ENCODE measurements around the gene ABLIM1.

DNA sequence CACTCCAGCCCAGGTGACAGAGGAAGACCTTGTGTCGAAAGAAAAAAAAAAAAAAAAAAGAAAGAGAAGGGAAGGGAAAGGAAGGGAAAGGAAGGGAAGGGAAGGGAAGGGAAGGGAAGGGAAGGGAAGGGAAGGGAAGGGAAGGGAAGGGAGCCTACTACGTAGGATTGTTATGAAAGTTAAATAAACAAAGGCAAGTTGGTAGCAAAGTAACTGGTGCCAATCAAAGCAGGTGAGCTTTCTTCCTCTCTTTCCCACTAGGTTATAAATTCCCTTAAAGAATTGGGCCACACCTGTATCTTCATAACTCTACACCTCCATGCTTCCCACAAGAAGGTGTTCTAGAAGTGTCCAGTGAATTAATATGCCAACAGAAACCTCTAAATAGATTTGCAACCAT is 157.4 kb downstream of the ABLIM1 start:
- no peak for TF ChIP-seq ZFX (IDR thresholded peaks at IDR 0.05; ENCODE audit: borderline replicate concordance)
- TF ChIP-seq, protein P1, sequence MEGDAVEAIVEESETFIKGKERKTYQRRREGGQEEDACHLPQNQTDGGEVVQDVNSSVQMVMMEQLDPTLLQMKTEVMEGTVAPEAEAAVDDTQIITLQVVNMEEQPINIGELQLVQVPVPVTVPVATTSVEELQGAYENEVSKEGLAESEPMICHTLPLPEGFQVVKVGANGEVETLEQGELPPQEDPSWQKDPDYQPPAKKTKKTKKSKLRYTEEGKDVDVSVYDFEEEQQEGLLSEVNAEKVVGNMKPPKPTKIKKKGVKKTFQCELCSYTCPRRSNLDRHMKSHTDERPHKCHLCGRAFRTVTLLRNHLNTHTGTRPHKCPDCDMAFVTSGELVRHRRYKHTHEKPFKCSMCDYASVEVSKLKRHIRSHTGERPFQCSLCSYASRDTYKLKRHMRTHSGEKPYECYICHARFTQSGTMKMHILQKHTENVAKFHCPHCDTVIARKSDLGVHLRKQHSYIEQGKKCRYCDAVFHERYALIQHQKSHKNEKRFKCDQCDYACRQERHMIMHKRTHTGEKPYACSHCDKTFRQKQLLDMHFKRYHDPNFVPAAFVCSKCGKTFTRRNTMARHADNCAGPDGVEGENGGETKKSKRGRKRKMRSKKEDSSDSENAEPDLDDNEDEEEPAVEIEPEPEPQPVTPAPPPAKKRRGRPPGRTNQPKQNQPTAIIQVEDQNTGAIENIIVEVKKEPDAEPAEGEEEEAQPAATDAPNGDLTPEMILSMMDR (IDR thresholded peaks at IDR 0.05) = no peak

Measured in 22Rv1 (cell line).